Activated CD4-positive, alpha-beta memory T cell treated with anti-CD3 and anti-CD28 coated beads for 36 hours (primary cell): ENCODE measurements around the gene IGSF6. TPM values are rescaled to one million over a fixed set of nuclear protein-coding genes. Genes with fewer than 3 reads are reported as not detected.
A peak's percentile ranks its signal among the peaks of the same experiment; 100 is the strongest.
"Not testable (repeated sequence)": the region's sequence is repeated elsewhere in the genome, so short reads cannot be mapped to it uniquely, and the experiment has no call there.

Source experiments
- CTCF ChIA-PET: fragments of 350-600 bp; sonication (Branson Sonifier 250); formaldehyde crosslinking; loops from one replicate; lab custom pipeline; 2021; ENCODE audit warnings: antibody characterized with exemption, inconsistent platforms; lab: Charles Lee
- POLR2A ChIA-PET: fragments of 350-600 bp; sonication (Branson Sonifier 250); formaldehyde crosslinking; loops from one replicate; lab custom pipeline; 2021; ENCODE audit warnings: antibody characterized with exemption; lab: Charles Lee
- DNase-seq: peaks from one replicate; pipeline ENCODE4 v3.0.0-alpha.2; 2020
- H3K27ac Mint-ChIP-seq: one replicate; pipeline ENCODE4 v1.8.0; 2021; ENCODE audit warnings: mixed read lengths
- H3K27me3 Mint-ChIP-seq: one replicate; pipeline ENCODE4 v1.8.0; 2021; ENCODE audit warnings: mixed read lengths
- H3K36me3 Mint-ChIP-seq: one replicate; pipeline ENCODE4 v1.8.0; 2021; ENCODE audit warnings: mixed read lengths
- H3K4me1 Mint-ChIP-seq: one replicate; pipeline ENCODE4 v1.8.0; 2021; ENCODE audit warnings: low read depth, mixed read lengths
- H3K4me3 Mint-ChIP-seq: one replicate; pipeline ENCODE4 v1.8.0; 2021; ENCODE audit warnings: mild to moderate bottlenecking, mixed read lengths
- H3K9me3 Mint-ChIP-seq: one replicate; pipeline ENCODE4 v1.8.0; 2021; ENCODE audit warnings: mixed read lengths
- intact Hi-C: fragments of 100-400 bp; cut with micrococcal nuclease; formaldehyde crosslinking; loops from one replicate; pipeline ENCODE4 v1.15.1; 2023
- total RNA-seq, 2 experiments: library from RNA; stranded (reverse); gene quantifications; one replicate each; pipeline ENCODE4 v1.2.3, GENCODE V29; 2021

IGSF6 gene
- total RNA-seq, 2 experiments from 2014 or later = 0.12 to 0.14 TPM

GRCh38 chr16:21638573-21638975, 13.8 kb downstream of the IGSF6 start:
- intact Hi-C loops = loop anchor here (1.0 kb wide), 1 partner anchor 9 kb away; no protein-coding TSS in a partner anchor
- Mint-ChIP-seq H3K27ac (peak overlapping the region; percentile 60), H3K4me1 (peaks cover 26% of the 10 kb centered on the region), H3K27me3 (no peaks in the 10 kb centered on the region), H3K4me3 (no peak overlapping the region), H3K9me3 (no peaks in the 10 kb centered on the region), H3K36me3 (peaks cover 4% of the 10 kb centered on the region)
- ChIA-PET POLR2A (interaction anchor here (1.0 kb wide), 1 partner anchor 12 kb away, joined by 3 read pairs; no protein-coding TSS in a partner anchor), CTCF (interaction anchor here (0.7 to 5.3 kb wide), 8 partner anchors 16 to 70 kb away, joined by 3 to 39 read pairs (median 6); no protein-coding TSS in a partner anchor)
- DNase-seq = peak; percentile 57

- no peak overlapping the region for H3K27ac Mint-ChIP-seq
- H3K9me3 Mint-ChIP-seq = no peaks in the 10 kb centered on the region
- H3K4me1 Mint-ChIP-seq = peaks cover 26% of the 10 kb centered on the region
- no peak overlapping the region for H3K4me3 Mint-ChIP-seq
- ChIA-PET POLR2A (interaction anchor here (1.0 kb wide), 1 partner anchor 11 kb away, joined by 3 read pairs; no protein-coding TSS in a partner anchor), CTCF (interaction anchor here (0.9 to 1.9 kb wide), 7 partner anchors 9 to 71 kb away, joined by 3 to 15 read pairs (median 5); no protein-coding TSS in a partner anchor)
- intact Hi-C loops = no loop called here
- H3K27me3 Mint-ChIP-seq = no peaks in the 10 kb centered on the region
- peaks cover 4% of the 10 kb centered on the region for H3K36me3 Mint-ChIP-seq
- DNase-seq = no peak
Observed at GRCh38 chr16:21637032-21637968, 15.1 kb downstream of the IGSF6 start.

GRCh38 chr16:21635694-21636093, 16.7 kb downstream of the IGSF6 start:
- CTCF ChIA-PET = not testable (repeated sequence)

GRCh38 chr16:21634216-21634615, 18.2 kb downstream of the IGSF6 start:
- intact Hi-C loops = no loop called here
- DNase-seq = no peak
- H3K4me3 Mint-ChIP-seq = no peak overlapping the region
- H3K27ac Mint-ChIP-seq = no peak overlapping the region
- ChIA-PET POLR2A (no interaction called here), CTCF (interaction anchor here (0.6 kb wide), 1 partner anchor 50 kb away, joined by 4 read pairs; no protein-coding TSS in a partner anchor)
- H3K27me3 Mint-ChIP-seq = no peaks in the 10 kb centered on the region
- H3K4me1 Mint-ChIP-seq = peaks cover 28% of the 10 kb centered on the region
- peaks cover 10% of the 10 kb centered on the region for H3K36me3 Mint-ChIP-seq
- H3K9me3 Mint-ChIP-seq = no peaks in the 10 kb centered on the region

More at GRCh38 chr16:21635694-21636093, 16.7 kb downstream of the IGSF6 start:
- H3K4me3 Mint-ChIP-seq, POLR2A ChIA-PET, H3K27ac Mint-ChIP-seq, H3K27me3 Mint-ChIP-seq, DNase-seq, H3K36me3 Mint-ChIP-seq, H3K9me3 Mint-ChIP-seq, intact Hi-C loops: not testable (repeated sequence)
- H3K4me1 Mint-ChIP-seq = peaks cover 30% of the 10 kb centered on the region

GRCh38 chr16:21631951-21632575, 20.3 kb downstream of the IGSF6 start:
- POLR2A ChIA-PET, H3K27me3 Mint-ChIP-seq, H3K4me3 Mint-ChIP-seq, H3K27ac Mint-ChIP-seq, H3K9me3 Mint-ChIP-seq, intact Hi-C loops, DNase-seq: not testable (repeated sequence)
- CTCF ChIA-PET = interaction anchor here (1.2 kb wide), 1 partner anchor 25 kb away, joined by 4 read pairs; no protein-coding TSS in a partner anchor
- peaks cover 22% of the 10 kb centered on the region for H3K36me3 Mint-ChIP-seq
- peaks cover 13% of the 10 kb centered on the region for H3K4me1 Mint-ChIP-seq

GRCh38 chr16:21631376-21631775, 21.0 kb downstream of the IGSF6 start:
- Mint-ChIP-seq H3K36me3 (peaks cover 28% of the 10 kb centered on the region), H3K4me1 (peaks cover 20% of the 10 kb centered on the region)
- CTCF ChIA-PET = interaction anchor here (1.2 kb wide), 1 partner anchor 26 kb away, joined by 4 read pairs; no protein-coding TSS in a partner anchor
- H3K4me3 Mint-ChIP-seq, POLR2A ChIA-PET, intact Hi-C loops, DNase-seq, H3K27me3 Mint-ChIP-seq, H3K27ac Mint-ChIP-seq, H3K9me3 Mint-ChIP-seq: not testable (repeated sequence)

- H3K9me3 Mint-ChIP-seq, H3K27me3 Mint-ChIP-seq, H3K27ac Mint-ChIP-seq, H3K4me3 Mint-ChIP-seq, intact Hi-C loops, DNase-seq, POLR2A ChIA-PET: not testable (repeated sequence)
- H3K4me1 Mint-ChIP-seq = peaks cover 25% of the 10 kb centered on the region
- peaks cover 31% of the 10 kb centered on the region for H3K36me3 Mint-ChIP-seq
- CTCF ChIA-PET = interaction anchor here (1.2 kb wide), 1 partner anchor 26 kb away, joined by 4 read pairs; no protein-coding TSS in a partner anchor
Observed at GRCh38 chr16:21630866-21631265, 21.5 kb downstream of the IGSF6 start.

GRCh38 chr16:21629616-21630539, 22.5 kb downstream of the IGSF6 start:
- Mint-ChIP-seq H3K4me1 (peaks cover 35% of the 10 kb centered on the region), H3K36me3 (peaks cover 35% of the 10 kb centered on the region)
- DNase-seq, intact Hi-C loops, H3K9me3 Mint-ChIP-seq, H3K27me3 Mint-ChIP-seq, H3K27ac Mint-ChIP-seq, H3K4me3 Mint-ChIP-seq, POLR2A ChIA-PET: not testable (repeated sequence)
- CTCF ChIA-PET = interaction anchor here (0.6 kb wide), 1 partner anchor 45 kb away, joined by 3 read pairs; no protein-coding TSS in a partner anchor

GRCh38 chr16:21628772-21629171, 23.6 kb downstream of the IGSF6 start:
- ChIA-PET POLR2A (no interaction called here), CTCF (no interaction called here)
- Mint-ChIP-seq H3K36me3 (peaks cover 43% of the 10 kb centered on the region), H3K27ac (no peak overlapping the region), H3K27me3 (no peaks in the 10 kb centered on the region), H3K9me3 (no peaks in the 10 kb centered on the region), H3K4me1 (peaks cover 38% of the 10 kb centered on the region), H3K4me3 (no peak overlapping the region)
- DNase-seq = no peak
- intact Hi-C loops = no loop called here

GRCh38 chr16:21628121-21628726, 24.2 kb downstream of the IGSF6 start:
- no peak for DNase-seq
- ChIA-PET CTCF (no interaction called here), POLR2A (interaction anchor here (1.0 kb wide), 1 partner anchor 20 kb away, joined by 3 read pairs; no protein-coding TSS in a partner anchor)
- no peak overlapping the region for H3K27ac Mint-ChIP-seq
- H3K9me3 Mint-ChIP-seq = no peaks in the 10 kb centered on the region
- H3K36me3 Mint-ChIP-seq = peaks cover 47% of the 10 kb centered on the region
- no peak overlapping the region for H3K4me3 Mint-ChIP-seq
- intact Hi-C loops = no loop called here
- H3K27me3 Mint-ChIP-seq = no peaks in the 10 kb centered on the region
- peaks cover 43% of the 10 kb centered on the region for H3K4me1 Mint-ChIP-seq
